ENCODE measurements around the gene CRYBG3.

DNA sequence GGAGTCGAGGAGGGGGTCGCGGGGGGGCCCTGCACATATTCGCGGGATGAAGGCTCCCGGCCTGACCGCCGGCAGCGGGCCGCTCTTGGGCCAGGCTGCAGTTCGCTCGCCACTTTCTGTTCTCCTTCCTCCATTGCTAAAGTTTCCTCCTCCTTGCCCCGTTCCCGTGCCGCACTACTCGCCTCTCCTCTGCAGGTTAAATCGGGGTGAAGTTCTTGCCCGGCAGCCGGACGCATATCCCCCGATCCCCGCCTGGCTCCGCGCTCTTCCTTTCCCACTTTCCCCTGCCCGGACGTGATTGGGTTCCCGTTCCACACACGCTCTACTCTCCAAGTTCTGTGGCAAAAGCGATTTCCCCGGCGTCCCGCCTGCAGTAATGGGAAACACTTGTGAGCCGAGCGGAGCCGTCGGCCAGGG is 556 bp downstream of the CRYBG3 start:
- TF ChIP-seq YY1 (IDR thresholded peaks at IDR 0.05; ENCODE audit: insufficient read depth, insufficient read length) (no peak), SUZ12 (IDR thresholded peaks at IDR 0.05; ENCODE audit: extremely low read depth, insufficient read depth, insufficient read length) (no peak)

Measured in NT2/D1 (cell line).